Measurements from ENCODE around the gene TNXB. TPM values are rescaled to one million over a fixed set of nuclear protein-coding genes. Genes with fewer than 3 reads are reported as not detected.
"Not testable (repeated sequence)": the region's sequence is repeated elsewhere in the genome, so short reads cannot be mapped to it uniquely, and the experiment has no call there.

TNXB gene
- total and polyA plus RNA-seq, 7 experiments from 2014 or later: 0.43 to 17.2 (median 12.5) TPM; not detected in 1

DNA sequence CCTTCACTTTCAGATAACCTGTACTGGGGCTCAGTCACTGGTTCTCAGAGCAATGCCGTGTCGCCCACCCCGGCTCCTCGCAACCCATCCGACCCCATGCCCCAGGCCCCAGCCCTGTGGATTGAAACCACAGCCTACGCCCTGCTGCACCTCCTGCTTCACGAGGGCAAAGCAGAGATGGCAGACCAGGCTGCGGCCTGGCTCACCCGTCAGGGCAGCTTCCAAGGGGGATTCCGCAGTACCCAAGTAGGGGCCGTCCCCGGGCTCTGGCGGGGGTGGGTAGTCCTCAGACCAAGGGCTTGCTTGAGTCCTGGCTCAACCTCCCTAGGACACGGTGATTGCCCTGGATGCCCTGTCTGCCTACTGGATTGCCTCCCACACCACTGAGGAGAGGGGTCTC is 79.6 kb downstream of the TNXB start:
- intact Hi-C loops (cut with micrococcal nuclease); H3K9me3 ChIP-seq (ENCODE audit: control insufficient read depth in 2 of 3, low read length in 3 of 3); POLR2A ChIA-PET; DNase-seq; H3K27ac ChIP-seq (ENCODE audit: low read depth, low read length); H3K27me3 Mint-ChIP-seq; H3K9me3 Mint-ChIP-seq; H3K4me1 Mint-ChIP-seq; CTCF ChIA-PET; H3K36me3 Mint-ChIP-seq; ATAC-seq; H3K36me3 ChIP-seq (ENCODE audit: control insufficient read depth in 2 of 3, insufficient read depth in 3 of 3, low read length in 3 of 3); H3K4me3 ChIP-seq (ENCODE audit: low read length); H3K27me3 ChIP-seq (ENCODE audit: control insufficient read depth in 2 of 2, insufficient read depth in 2 of 2, low read length in 2 of 2); H3K4me1 ChIP-seq (ENCODE audit: control insufficient read depth in 2 of 2, insufficient read depth in 2 of 2, low read length in 2 of 2); H3K4me3 Mint-ChIP-seq; H3K27ac Mint-ChIP-seq: not testable (repeated sequence)

DNA sequence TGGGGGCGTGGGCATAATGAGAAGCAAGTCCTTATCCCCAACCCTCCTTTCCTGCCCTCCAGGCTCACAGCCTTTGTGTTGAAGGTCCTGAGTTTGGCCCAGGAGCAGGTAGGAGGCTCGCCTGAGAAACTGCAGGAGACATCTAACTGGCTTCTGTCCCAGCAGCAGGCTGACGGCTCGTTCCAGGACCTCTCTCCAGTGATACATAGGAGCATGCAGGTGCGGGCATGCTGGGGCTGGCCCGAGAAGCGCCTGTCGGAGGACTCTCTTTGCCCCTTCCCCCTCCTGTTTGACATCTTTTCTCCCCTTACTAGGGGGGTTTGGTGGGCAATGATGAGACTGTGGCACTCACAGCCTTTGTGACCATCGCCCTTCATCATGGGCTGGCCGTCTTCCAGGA is 80.5 kb downstream of the TNXB start:
- H3K27ac ChIP-seq (ENCODE audit: low read depth, low read length); H3K27ac Mint-ChIP-seq; H3K4me1 ChIP-seq (ENCODE audit: control insufficient read depth in 2 of 2, insufficient read depth in 2 of 2, low read length in 2 of 2); H3K36me3 Mint-ChIP-seq; H3K9me3 Mint-ChIP-seq; H3K4me3 Mint-ChIP-seq; ATAC-seq; intact Hi-C loops (cut with micrococcal nuclease); POLR2A ChIA-PET; H3K4me3 ChIP-seq (ENCODE audit: low read length); H3K36me3 ChIP-seq (ENCODE audit: control insufficient read depth in 2 of 3, insufficient read depth in 3 of 3, low read length in 3 of 3); H3K4me1 Mint-ChIP-seq; H3K9me3 ChIP-seq (ENCODE audit: control insufficient read depth in 2 of 3, low read length in 3 of 3); H3K27me3 Mint-ChIP-seq; CTCF ChIA-PET; H3K27me3 ChIP-seq (ENCODE audit: control insufficient read depth in 2 of 2, insufficient read depth in 2 of 2, low read length in 2 of 2); DNase-seq: not testable (repeated sequence)

DNA sequence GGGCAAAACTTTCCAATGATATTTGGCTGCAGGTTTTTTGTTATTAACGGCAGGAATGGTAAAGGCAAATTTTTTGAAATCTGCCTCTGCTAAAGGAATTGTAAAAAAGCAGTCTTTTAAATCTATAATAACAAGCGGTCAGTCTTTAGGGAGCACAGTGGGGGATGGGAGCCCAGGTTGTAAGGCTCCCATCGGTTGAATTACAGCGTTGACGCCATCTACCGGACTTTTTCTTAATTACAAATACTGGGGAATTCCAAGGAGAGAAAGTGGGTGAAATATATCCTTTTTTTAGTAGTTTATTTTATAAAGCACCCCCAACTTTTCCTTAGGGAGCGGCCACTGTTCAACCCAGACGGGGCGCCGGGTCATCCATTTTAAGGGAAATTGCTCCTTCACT is 87.0 kb downstream of the TNXB start:
- H3K9me3 ChIP-seq (ENCODE audit: control insufficient read depth in 2 of 3, low read length in 3 of 3); H3K27ac ChIP-seq (ENCODE audit: low read depth, low read length); intact Hi-C loops (cut with micrococcal nuclease); H3K4me3 Mint-ChIP-seq; ATAC-seq; CTCF ChIA-PET; H3K4me1 Mint-ChIP-seq; H3K27me3 ChIP-seq (ENCODE audit: control insufficient read depth in 2 of 2, insufficient read depth in 2 of 2, low read length in 2 of 2); POLR2A ChIA-PET; H3K9me3 Mint-ChIP-seq; H3K4me1 ChIP-seq (ENCODE audit: control insufficient read depth in 2 of 2, insufficient read depth in 2 of 2, low read length in 2 of 2); H3K36me3 ChIP-seq (ENCODE audit: control insufficient read depth in 2 of 3, insufficient read depth in 3 of 3, low read length in 3 of 3); H3K27ac Mint-ChIP-seq; DNase-seq; H3K36me3 Mint-ChIP-seq; H3K27me3 Mint-ChIP-seq; H3K4me3 ChIP-seq (ENCODE audit: low read length): not testable (repeated sequence)

DNA sequence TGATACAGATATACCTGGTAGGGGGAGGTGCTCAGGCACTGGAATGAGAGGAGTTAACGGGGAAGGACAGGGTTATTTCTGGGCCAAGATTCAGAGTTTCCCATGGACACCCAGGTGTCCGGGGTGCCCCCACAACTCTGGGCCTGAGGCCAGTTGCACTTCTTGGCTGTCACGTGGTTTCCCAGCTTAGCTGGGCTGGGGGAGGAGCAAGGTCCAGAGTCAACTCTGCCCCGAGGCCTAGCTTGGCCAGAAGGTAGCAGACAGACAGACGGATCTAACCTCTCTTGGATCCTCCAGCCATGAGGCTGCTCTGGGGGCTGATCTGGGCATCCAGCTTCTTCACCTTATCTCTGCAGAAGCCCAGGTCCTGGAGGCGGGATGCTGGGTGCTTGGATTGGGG is 94.6 kb downstream of the TNXB start, which contains the start of gene C4B:
TSS of gene C4B (plus strand) at position 249 of the 400 bp plus-strand sequence. CDS start at position 300, 51 bp downstream.
- intact Hi-C loops (cut with micrococcal nuclease); ATAC-seq; H3K27ac ChIP-seq (ENCODE audit: low read depth, low read length); DNase-seq; H3K36me3 Mint-ChIP-seq; CTCF ChIA-PET; H3K9me3 Mint-ChIP-seq; H3K27me3 ChIP-seq (ENCODE audit: control insufficient read depth in 2 of 2, insufficient read depth in 2 of 2, low read length in 2 of 2); H3K4me1 Mint-ChIP-seq; H3K27ac Mint-ChIP-seq; H3K27me3 Mint-ChIP-seq; H3K36me3 ChIP-seq (ENCODE audit: control insufficient read depth in 2 of 3, insufficient read depth in 3 of 3, low read length in 3 of 3); H3K4me3 ChIP-seq (ENCODE audit: low read length); POLR2A ChIA-PET; H3K4me3 Mint-ChIP-seq; H3K9me3 ChIP-seq (ENCODE audit: control insufficient read depth in 2 of 3, low read length in 3 of 3); H3K4me1 ChIP-seq (ENCODE audit: control insufficient read depth in 2 of 2, insufficient read depth in 2 of 2, low read length in 2 of 2): not testable (repeated sequence)

DNA sequence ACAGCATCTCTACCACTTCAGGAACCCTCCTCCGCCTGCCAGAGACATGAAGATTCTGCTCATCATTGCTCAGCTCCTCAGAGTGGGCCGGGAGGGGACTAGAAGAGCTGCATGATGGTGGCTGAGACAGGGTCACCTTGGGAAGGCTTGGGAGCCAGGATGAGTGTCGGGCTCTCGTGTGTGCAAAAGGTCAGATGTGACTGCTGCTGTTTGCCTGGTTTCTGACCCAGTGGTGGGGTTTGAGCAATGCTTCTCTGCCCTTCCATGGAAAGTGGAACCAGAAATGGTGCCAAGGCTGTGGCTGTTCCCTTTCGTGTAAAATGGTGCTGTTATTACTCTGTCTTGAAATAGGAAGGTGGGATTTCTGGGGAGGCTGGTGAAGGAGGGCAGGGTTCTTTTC is 95.4 kb downstream of the TNXB start:
- H3K27me3 Mint-ChIP-seq; H3K27ac Mint-ChIP-seq; POLR2A ChIA-PET; CTCF ChIA-PET; intact Hi-C loops (cut with micrococcal nuclease); H3K27ac ChIP-seq (ENCODE audit: low read depth, low read length); H3K27me3 ChIP-seq (ENCODE audit: control insufficient read depth in 2 of 2, insufficient read depth in 2 of 2, low read length in 2 of 2); H3K9me3 ChIP-seq (ENCODE audit: control insufficient read depth in 2 of 3, low read length in 3 of 3); H3K4me3 Mint-ChIP-seq; H3K4me1 Mint-ChIP-seq; ATAC-seq; H3K4me3 ChIP-seq (ENCODE audit: low read length); DNase-seq; H3K4me1 ChIP-seq (ENCODE audit: control insufficient read depth in 2 of 2, insufficient read depth in 2 of 2, low read length in 2 of 2); H3K36me3 Mint-ChIP-seq; H3K9me3 Mint-ChIP-seq; H3K36me3 ChIP-seq (ENCODE audit: control insufficient read depth in 2 of 3, insufficient read depth in 3 of 3, low read length in 3 of 3): not testable (repeated sequence)

DNA sequence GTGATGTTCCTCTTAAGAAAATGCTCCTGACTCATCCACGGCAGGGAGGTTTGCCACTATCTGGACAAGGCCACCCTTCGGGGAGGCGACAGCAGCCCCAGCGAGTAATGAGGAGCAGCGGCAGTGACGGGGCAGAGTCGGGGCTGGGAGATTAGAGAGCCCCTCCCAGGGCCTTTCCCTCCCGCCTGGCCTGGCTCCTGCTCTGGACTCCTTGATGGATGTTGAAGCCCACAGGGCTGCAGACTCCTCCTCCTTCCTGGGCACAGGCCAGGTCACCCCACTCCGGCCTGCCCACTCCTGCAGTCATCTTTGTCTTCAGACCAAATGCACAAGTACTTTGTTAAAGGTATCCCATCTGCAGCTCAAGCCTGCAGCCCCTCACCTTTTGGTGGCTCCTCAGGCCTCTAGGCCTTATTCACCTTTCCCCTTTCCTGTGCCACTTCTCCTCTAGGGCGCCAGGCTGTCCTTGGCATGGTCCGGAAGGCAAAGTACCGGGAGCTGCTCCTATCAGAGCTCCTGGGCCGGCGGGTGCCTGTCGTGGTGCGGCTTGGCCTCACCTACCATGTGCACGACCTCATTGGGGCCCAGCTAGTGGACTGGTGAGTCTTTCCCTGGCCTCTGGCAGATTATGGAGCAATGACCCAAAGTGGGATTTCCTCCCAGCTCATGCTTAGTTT is 96.1 kb downstream of the TNXB start:
- H3K4me3 Mint-ChIP-seq; H3K27ac ChIP-seq (ENCODE audit: low read depth, low read length); POLR2A ChIA-PET; intact Hi-C loops (cut with micrococcal nuclease); H3K9me3 Mint-ChIP-seq; ATAC-seq; H3K4me3 ChIP-seq (ENCODE audit: low read length); H3K27me3 ChIP-seq (ENCODE audit: control insufficient read depth in 2 of 2, insufficient read depth in 2 of 2, low read length in 2 of 2); H3K36me3 Mint-ChIP-seq; H3K27me3 Mint-ChIP-seq; H3K27ac Mint-ChIP-seq; H3K4me1 ChIP-seq (ENCODE audit: control insufficient read depth in 2 of 2, insufficient read depth in 2 of 2, low read length in 2 of 2); H3K4me1 Mint-ChIP-seq; CTCF ChIA-PET; H3K36me3 ChIP-seq (ENCODE audit: control insufficient read depth in 2 of 3, insufficient read depth in 3 of 3, low read length in 3 of 3); H3K9me3 ChIP-seq (ENCODE audit: control insufficient read depth in 2 of 3, low read length in 3 of 3): not testable (repeated sequence)
- DNase-seq: peak in 1 of 9 donors; percentile 7

DNA sequence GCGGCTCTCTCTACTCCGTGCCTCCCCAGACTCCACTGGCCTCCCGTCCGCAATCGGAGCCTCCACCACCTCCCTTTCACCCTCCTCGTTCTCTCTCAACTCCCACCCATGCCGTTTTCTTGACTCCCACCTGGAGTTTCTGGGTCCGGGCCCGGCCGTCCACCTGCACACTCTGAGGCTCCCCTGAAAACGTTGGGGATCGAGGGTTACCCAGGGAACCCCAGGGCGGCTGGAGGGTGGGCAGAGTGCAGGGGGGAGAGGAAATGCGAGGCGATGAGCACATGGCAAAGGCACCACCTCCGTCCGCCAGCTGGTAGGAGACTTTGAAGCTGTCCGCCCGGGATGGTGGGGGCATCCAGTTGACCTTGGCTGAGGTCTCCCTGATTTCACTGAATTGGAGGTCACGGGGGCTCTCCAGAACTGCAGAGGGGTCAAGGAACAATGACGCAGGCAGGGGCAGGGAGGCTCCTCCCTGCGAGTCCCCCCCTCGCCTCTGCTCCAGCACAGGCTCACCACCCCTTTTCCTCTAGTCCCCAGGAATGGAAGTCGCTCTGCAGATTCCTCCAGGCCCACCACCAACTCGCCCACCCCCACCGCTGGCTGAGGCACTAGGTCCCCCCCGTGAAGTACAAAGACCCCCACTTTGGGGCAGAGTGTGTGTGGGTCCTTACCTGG is 98.1 kb downstream of the TNXB start:
- intact Hi-C loops (cut with micrococcal nuclease); POLR2A ChIA-PET; H3K4me1 Mint-ChIP-seq; H3K9me3 Mint-ChIP-seq; H3K27ac ChIP-seq (ENCODE audit: low read depth, low read length); H3K4me3 ChIP-seq (ENCODE audit: low read length); H3K4me3 Mint-ChIP-seq; H3K36me3 ChIP-seq (ENCODE audit: control insufficient read depth in 2 of 3, insufficient read depth in 3 of 3, low read length in 3 of 3); H3K9me3 ChIP-seq (ENCODE audit: control insufficient read depth in 2 of 3, low read length in 3 of 3); H3K4me1 ChIP-seq (ENCODE audit: control insufficient read depth in 2 of 2, insufficient read depth in 2 of 2, low read length in 2 of 2); H3K27me3 ChIP-seq (ENCODE audit: control insufficient read depth in 2 of 2, insufficient read depth in 2 of 2, low read length in 2 of 2); H3K36me3 Mint-ChIP-seq; H3K27me3 Mint-ChIP-seq; CTCF ChIA-PET; ATAC-seq; H3K27ac Mint-ChIP-seq: not testable (repeated sequence)
- DNase-seq: peak in 1 of 9 donors; percentile 3

Measured in naive thymus-derived CD4-positive, alpha-beta T cell (primary cell).